NCI-H226 (cell line): ENCODE data around the gene ALX3.
"Not testable (repeated sequence)": the region's sequence is repeated elsewhere in the genome, so short reads cannot be mapped to it uniquely, and the experiment has no call there.

ENCODE experiments used
- DNase-seq: peaks from one replicate; pipeline ENCODE4 v3.0.0-alpha.2; 2015

Gene ALX3

GRCh38 chr1:110038271-110038670 is 32.2 kb downstream of the ALX3 start:
- no peak for DNase-seq

- no peak for DNase-seq
Observed at GRCh38 chr1:110035236-110035752, 35.2 kb downstream of the ALX3 start.

GRCh38 chr1:110034451-110035235 is 35.8 kb downstream of the ALX3 start, which contains the start of gene STRIP1:
STRIP1 (plus strand) TSS chr1:110034624; CDS start chr1:110034638, 14 bp downstream.
- DNase-seq: peak; percentile 94

GRCh38 chr1:110034040-110034450 is 36.4 kb downstream of the ALX3 start:
- no peak for DNase-seq

- DNase-seq: no peak
Observed at GRCh38 chr1:110033421-110033820, 37.1 kb downstream of the ALX3 start.

GRCh38 chr1:110032327-110032726 is 38.1 kb downstream of the ALX3 start:
- DNase-seq: no peak

- not testable (repeated sequence) for DNase-seq
Observed at GRCh38 chr1:110030687-110031086, 39.8 kb downstream of the ALX3 start.

GRCh38 chr1:110024613-110025012 is 45.9 kb downstream of the ALX3 start:
- no peak for DNase-seq

- DNase-seq: no peak
Observed at GRCh38 chr1:110021285-110021684, 49.2 kb downstream of the ALX3 start.

- DNase-seq: no peak
Observed at GRCh38 chr1:110019770-110020169, 50.7 kb downstream of the ALX3 start.

- DNase-seq: no peak
Observed at GRCh38 chr1:110018396-110018795, 52.1 kb downstream of the ALX3 start.

- DNase-seq: no peak
Observed at GRCh38 chr1:110017792-110018191, 52.7 kb downstream of the ALX3 start.

- DNase-seq: no peak
Observed at GRCh38 chr1:110012100-110012780, 58.2 kb downstream of the ALX3 start.

- DNase-seq: peak; percentile 17
Observed at GRCh38 chr1:110011527-110012041, 58.9 kb downstream of the ALX3 start.
